AG04449 (cell line): Measurements from ENCODE around the gene CTSK.

Experiments
- CTCF ChIA-PET: fragments of 350-600 bp; formaldehyde crosslinking; extraction: SDS; loops from one replicate; lab custom pipeline; 2021; ENCODE audit warnings: antibody characterized with exemption; lab: Yijun Ruan, JAX
- POLR2A ChIA-PET: fragments of 400-600, 350-600 bp; formaldehyde crosslinking; extraction: SDS; loops from one replicate; lab custom pipeline; 2020; ENCODE audit warnings: antibody characterized with exemption, inconsistent platforms; lab: Yijun Ruan, JAX
- DNase-seq: peaks from one replicate; pipeline ENCODE4 v3.0.0-alpha.2; 2010; ENCODE audit warnings: low read depth, low spot score
- H3K4me3 ChIP-seq: 2 replicates; pipeline ENCODE4 v1.5.1; 2011; ENCODE audit warnings: low read depth, mild to moderate bottlenecking, control low read depth, low read length
- CTCF ChIP-seq: IDR thresholded peaks from one replicate; pipeline ENCODE4 v1.5.1; 2011; ENCODE audit warnings: mild to moderate bottlenecking, moderate library complexity, low read length, control low read depth, inconsistent platforms; ENCODE audit not compliant: insufficient read depth; ENCODE audit errors: missing control alignments

CTSK gene

GRCh38 chr1:150765296-150765976 lies 42.6 kb downstream of the CTSK start, which contains the start of gene CTSS:
Gene CTSS, minus strand, starts transcription at chr1:150765778. Its CDS starts 1,015 bp downstream, at chr1:150764763.
- ChIA-PET CTCF (interaction anchor here (1.1 kb wide), 1 partner anchor 205 kb away, joined by 3 read pairs; no protein-coding TSS in a partner anchor), POLR2A (no interaction called here)
- no peak for DNase-seq
- no peak within 1 kb of the TSS; the same call in 1 of the 2 replicates for H3K4me3 ChIP-seq
- TF ChIP-seq CTCF = no peak

GRCh38 chr1:150764617-150765101 lies 43.4 kb downstream of the CTSK start:
- DNase-seq = peak; percentile 51
- ChIA-PET POLR2A (no interaction called here), CTCF (interaction anchor here (1.1 kb wide), 1 partner anchor 12 kb away, joined by 3 read pairs; no protein-coding TSS in a partner anchor)
- no peak overlapping the region for H3K4me3 ChIP-seq
- no peak for TF ChIP-seq CTCF

GRCh38 chr1:150763018-150763417 lies 45.0 kb downstream of the CTSK start:
- POLR2A ChIA-PET = no interaction called here
- H3K4me3 ChIP-seq = no peak overlapping the region
- CTCF ChIA-PET = no interaction called here
- DNase-seq = no peak
- no peak for TF ChIP-seq CTCF

GRCh38 chr1:150762552-150762951 lies 45.5 kb downstream of the CTSK start:
- no peak for TF ChIP-seq CTCF
- no peak overlapping the region for H3K4me3 ChIP-seq
- ChIA-PET POLR2A (no interaction called here), CTCF (no interaction called here)
- DNase-seq = no peak

GRCh38 chr1:150761801-150762200 lies 46.3 kb downstream of the CTSK start:
- ChIA-PET POLR2A (no interaction called here), CTCF (interaction anchor here (0.8 kb wide), 1 partner anchor 201 kb away, joined by 3 read pairs; no protein-coding TSS in a partner anchor)
- no peak for DNase-seq
- TF ChIP-seq CTCF = no peak
- H3K4me3 ChIP-seq = no peak overlapping the region

GRCh38 chr1:150760013-150760412 lies 48.0 kb downstream of the CTSK start:
- no peak for DNase-seq
- POLR2A ChIA-PET = no interaction called here
- CTCF ChIA-PET = no interaction called here
- TF ChIP-seq CTCF = no peak
- H3K4me3 ChIP-seq = no peak overlapping the region
